T-helper 1 cell (primary cell): ENCODE results near the gene TMEM179.

ENCODE experiments used
- DNase-seq, 5 donors: peaks; one replicate each; pipeline ENCODE4 v3.0.0-alpha.2; 2012 to 2020

The TMEM179 gene

DNA sequence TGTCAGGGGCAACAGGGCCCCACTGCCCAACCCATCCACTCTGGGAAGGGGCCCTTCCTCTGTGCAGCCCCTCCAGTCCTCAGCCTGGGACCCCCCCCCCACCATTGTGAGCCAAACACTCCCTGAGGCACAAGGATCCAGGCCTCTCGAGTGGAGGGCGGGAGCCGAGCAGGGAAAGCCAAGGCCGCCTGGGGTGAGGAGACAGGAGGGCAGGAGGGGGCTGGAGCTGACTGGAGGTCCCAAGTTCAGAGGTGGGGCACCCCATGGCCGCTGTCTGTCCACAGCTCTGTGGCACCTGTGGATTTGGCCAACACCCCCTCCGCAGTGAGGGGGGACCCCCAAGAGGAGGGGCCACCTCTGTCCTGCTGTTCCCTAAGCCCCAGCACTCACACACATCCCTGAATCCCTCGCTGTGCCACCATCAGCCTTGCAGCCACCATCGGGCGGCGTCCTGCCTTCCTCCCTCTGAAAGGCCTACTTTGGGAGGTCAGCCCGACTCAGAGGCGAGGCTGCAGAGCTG lies 50.4 kb downstream of the TMEM179 start:
- DNase-seq: peak in 2 of 5 donors; percentile 3 to 5

GRCh38 chr14:104553166-104554087 lies 51.1 kb downstream of the TMEM179 start:
- DNase-seq: peak in 1 of 5 donors; percentile 4

DNA sequence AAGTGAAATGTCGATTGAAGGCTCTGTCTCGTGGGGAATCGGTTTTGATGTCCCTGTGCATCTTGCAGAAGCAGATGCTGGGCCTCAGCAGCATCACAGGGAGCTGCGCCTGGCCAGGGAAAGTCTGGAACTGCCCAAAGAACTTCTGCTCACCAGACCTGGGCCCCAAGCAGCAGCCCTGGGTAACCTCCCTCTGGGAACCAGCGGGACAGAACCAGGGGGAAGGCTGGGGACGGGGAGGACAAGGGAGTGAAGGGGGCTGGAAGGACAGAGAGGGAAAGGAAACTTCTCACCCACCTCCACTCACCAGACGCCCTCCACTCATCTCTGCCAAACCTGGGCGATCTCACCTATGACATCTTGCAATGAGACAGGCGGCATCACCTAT lies 51.8 kb downstream of the TMEM179 start:
- no peak for DNase-seq

DNA sequence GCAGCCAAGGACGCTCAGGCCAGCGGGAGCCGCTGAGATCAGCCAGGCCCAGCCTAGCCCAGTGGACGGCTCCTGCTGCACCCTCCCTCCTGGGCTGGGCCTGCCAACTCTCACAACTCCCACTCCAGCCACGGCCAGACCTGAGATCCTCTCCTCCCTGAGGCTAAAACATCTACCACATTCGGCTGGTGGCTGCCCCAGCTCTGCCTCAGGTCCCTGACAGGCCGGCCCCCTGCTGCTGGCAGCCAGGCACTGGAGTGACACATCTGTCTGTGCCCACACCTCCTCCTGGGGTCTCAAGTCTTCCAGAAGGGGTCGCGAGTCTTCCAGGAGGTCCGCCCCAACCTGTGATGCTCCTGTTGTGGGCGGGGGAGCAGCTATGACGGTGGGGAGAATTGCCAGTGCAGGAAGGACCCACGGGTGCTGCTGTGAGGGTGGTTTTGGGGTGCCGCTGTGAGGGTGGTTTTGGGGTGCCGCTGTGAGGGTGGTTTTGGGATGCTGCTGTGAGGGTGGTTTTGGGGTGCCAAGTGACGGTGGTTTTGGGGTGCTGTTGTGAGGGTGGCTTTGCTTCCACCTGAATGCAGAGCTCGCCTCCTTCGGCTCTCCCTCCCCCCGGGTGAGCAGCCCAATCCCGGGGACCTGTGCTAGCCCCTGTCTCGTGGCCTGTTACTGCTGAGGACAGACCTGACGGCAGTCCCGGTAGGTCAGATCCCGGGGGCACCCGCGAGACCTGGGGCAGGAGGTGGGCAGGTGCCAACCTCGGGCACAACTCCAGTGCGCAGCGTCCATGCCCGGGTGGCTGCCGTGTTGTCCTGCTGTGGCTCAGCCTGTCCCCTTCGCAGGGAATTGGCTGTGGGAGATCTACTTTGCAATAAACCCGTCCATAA lies 52.5 kb downstream of the TMEM179 start:
- peak in 1 of 5 donors; percentile 4 for DNase-seq

GRCh38 chr14:104550861-104551728 lies 53.5 kb downstream of the TMEM179 start:
- no peak for DNase-seq

DNA sequence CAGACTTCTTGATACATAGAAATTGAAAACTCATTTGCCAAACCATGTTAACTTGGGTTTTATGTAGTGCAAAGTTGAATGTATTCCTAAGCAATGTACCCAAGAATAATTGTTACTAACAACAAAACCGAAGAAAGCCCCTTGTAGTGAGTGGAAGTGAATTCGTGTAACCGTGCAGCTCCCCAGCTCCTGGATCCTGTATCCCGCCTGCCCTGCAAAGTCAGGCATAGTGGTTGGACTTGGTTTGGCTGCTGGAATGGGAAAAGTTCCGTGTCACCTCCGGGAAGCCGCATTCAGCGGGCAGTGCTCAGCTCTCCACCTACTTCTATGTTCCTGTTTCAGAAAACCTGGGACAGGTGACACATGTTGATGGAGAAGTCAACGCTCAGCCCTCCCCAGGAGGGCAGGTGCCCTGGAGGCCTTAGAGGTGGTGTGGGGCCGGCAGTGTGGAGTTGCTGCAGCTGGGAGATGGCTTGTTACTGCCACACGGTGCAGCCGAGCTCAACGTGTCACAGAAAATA lies 54.2 kb downstream of the TMEM179 start:
- DNase-seq: no peak

DNA sequence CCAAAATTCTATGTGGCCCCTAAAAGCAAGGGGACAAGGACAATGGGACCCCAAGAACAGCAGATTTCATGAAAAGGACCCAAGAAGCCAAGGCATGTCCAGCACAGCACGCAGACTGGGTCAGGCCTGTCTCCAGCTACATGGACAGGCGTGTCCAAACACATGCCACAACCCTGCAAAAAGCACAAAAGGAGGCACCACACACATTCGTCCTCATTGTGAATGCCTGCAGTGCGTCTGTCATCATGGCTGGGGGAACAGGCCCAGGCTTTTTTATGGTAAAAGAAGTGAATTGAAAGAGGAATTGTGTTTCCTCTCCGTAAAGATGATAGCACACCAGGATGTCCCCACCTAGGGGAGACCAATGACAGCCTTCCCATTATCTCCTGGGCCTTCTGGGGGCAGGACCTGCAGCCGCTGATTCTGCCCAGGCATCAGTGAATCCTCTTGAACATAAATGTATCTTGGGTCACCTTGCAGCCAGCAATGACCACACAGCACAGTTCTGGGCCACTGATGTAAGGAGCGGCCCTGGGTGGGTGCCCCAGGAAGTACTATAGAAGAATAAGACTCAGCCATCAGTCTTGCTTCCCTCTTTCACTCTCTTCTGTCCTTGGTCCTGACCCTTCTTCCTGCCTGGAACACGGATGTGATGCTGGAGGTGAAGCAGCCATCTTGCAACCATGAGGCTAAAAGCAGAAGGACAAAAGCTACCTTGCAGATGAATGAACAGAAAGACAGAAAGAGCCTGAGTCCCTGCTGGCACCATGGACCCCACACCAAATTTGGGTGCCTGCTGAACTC lies 54.8 kb downstream of the TMEM179 start:
- no peak for DNase-seq

GRCh38 chr14:104548802-104549535 lies 55.6 kb downstream of the TMEM179 start:
- DNase-seq: no peak

DNA sequence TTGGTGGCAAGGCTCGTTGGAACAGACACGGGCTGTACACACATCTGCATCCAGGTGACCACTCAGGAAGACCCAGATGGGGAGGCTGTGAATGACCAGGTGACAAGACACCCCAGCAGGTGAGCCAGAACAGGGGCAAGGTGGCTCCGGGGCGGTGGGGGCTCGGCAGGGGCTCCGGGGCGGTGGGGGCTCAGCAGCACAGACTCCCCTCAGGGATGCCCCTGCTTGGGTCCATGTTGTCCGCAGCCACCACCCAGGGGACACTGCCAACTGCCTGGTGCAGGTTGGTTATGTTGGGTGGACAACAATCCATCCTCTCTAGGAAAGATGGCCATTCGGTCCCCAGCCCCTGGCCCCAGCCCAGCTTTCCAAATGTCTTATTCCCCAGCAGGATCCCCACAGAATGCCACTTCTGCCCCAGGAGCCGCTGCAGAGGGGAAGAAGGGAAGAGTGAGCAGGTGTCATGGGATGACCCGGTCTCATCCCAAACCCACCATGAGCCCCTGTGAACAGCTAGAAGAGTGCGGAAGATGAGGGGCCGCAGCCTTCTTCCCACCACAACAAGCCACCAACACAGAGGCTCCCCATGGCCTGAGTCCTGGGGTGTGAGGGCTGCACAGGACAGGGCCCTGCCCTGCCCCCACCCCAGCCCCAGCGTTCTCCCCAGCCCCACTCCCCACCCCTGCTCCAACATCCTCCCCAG lies 56.4 kb downstream of the TMEM179 start:
- no peak for DNase-seq

GRCh38 chr14:104547310-104547997 lies 57.1 kb downstream of the TMEM179 start:
- DNase-seq: no peak

DNA sequence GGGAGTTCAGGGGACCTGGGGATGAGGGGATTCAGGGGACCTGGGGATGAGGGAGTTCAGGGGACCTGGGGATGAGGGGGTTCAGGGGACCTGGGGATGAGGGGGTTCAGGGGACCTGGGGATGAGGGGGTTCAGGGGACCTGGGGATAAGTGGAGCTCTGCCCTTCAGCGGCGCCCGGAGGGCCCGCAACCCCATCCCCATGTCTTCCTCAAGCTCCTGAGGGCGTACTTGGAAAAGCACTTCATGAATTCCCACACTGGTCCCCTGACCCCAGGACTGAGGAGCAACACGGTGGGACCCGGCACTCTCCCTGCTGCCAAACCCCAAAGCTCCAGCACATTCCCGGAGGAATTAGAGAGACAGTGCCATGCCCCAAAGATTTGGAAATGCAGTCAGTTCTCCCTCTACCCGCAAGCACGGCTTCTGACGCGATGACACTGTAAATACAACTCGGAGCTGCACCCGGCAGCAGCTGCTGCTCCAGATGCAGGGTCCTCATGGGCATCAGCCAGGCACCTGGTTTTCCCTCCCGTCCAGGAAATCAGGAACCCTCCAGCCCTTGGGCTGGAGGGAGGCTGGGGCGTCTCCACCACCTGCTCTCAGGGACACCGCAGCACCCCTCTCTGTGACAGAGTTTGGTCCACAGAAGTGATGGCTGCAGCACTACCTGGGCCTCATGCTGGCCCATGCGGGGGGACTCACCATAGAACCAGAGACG lies 57.8 kb downstream of the TMEM179 start:
- no peak for DNase-seq

DNA sequence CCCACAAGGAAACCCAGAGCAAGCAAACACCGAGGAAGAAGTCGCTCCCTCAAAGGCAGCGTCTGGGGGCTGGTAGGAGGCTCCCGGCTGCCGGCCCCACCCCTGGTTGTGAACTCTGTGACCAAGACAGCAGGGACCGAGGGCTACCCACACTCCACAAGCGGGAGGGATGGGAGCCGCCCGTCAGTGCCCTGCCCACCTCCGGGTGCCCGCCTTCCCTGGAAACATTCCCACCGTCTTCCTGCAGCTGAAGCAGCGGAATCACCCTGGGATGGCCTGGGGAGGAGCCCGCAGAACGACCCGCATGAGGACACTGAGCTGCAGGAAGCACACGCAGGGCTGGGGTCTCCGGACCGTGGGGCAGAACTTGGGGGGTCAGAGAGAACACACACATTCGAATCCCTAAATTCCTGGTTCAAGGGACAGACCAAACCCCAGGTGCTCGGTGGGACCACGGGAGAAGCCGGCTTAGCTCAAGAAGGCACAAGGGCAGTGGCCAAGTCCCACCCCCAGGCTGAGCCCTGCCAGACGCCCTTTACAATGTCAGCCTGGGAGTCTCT lies 58.5 kb downstream of the TMEM179 start:
- no peak for DNase-seq

DNA sequence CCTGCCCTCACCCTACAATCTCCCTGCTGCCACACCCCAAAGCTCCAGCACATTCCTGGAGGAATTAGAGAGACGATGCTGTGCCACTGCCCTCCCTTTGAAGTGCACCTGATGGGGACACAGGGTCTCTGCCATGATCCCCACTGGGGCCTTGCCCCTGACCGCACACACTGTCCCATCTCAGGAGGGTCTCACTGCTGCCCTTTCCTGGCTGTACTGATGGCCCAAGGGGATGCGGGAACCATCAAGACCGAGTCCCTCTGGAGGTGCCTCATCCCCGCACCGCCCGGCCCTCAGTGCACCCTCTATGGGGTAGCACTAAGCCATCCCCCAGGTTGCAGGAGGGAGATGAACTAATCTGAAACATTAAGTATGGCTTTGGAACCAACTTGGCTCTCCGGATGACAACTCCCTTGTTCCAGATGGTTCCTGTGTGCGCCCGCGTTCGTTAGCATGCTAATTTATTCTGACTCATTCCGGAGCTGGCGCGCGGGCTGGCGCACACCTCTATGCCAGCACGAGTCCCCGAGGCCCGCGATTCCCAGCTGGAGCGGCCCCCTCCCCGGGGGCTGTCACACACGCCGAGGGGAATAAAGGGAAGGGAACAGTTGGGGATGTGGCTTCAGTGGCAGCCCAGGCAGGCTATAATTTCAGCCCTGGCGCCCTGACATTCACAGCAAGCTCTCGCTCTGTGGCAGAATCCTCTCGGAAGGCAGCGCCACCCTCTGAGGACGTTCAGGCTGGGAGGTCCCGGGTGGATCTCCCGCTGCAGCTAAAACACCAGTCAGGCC lies 59.2 kb downstream of the TMEM179 start:
- no peak for DNase-seq

DNA sequence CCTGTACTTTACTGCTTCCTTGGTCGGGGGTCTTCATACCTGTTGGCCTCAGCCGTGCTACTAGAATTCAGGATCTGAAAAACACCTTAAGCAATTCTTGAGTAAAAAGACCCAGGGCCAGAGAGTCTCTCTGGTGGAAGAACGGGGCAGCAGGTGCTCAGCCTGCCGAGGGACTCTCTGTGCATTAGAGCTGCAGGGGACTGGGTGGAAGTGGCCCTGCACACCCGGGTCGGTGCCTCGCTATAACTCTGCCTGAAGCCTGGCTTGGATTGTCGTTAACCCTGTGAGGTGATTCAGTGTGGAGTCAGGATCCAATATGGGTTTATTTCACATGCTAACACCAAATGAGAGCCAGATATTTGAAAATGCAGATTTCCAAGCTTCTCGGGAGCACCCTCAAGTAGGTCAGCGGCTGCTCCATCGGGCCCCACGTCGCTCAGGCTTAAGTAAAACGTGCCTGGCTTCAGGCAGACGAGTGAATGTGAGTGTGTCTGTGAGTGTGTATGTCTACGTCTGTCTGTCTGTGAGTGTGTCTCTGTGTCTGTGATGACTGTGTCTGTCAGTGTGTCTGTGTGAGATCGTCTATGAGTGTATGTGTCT lies 60.1 kb downstream of the TMEM179 start:
- DNase-seq: no peak

DNA sequence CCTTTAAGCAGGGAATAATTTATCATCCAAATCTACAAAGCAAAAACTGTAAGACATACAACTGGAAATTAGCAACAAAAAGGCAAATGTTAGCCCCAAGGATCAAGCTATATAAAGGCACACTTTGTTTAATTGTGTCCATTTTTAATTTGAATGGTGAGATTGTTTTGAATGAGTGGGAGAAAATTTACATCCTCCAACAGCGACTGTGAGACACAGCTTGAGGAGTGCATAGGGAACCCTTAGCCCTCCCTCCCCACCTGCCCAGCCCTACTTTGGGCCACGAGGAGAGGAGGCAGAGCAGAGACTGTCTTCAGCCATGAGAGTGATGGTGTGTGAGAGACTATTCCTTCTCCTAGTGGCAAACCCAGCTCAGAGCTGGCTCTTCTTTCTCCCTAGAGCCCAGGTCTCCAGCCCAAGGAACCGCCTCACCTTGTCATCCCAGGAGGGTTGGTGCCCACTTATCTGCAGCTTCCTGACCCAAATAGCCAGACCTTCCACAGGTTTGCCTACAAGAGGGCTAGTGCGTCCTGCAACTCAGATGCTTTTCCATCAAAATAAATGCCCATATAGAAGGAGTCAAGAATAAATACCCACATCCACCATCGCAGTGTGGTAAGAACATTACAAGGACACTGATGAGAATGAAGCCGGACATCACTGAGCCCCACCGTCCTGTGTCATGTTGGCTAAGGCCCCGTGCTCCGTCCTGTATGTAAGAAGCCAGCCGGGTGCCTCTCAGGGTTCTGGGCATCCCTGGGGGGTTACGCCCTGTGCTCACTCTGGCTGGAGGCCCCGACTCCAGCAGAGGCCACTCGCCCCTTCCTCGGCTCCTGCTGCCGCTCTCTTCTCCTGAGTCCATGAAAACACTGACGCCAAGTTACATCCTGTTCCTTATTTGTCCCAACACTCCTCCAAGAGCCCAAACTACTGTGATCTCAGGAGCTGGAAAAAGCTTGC lies 61.4 kb downstream of the TMEM179 start:
- DNase-seq: no peak
